ENCODE measurements around the gene SLAMF9.

GRCh38 chr1:159957824-159958268 is 3.8 kb upstream of the SLAMF9 start:
- no peak for TF ChIP-seq ZNF138 (CRISPR knock-in tag; conservative IDR thresholded peaks at IDR 0.05)
- no peak for TF ChIP-seq CTCF (IDR thresholded peaks at IDR 0.05)
- TF ChIP-seq PRDM15 (CRISPR knock-in tag; IDR thresholded peaks at IDR 0.05) = no peak
- TF ChIP-seq, protein P1, sequence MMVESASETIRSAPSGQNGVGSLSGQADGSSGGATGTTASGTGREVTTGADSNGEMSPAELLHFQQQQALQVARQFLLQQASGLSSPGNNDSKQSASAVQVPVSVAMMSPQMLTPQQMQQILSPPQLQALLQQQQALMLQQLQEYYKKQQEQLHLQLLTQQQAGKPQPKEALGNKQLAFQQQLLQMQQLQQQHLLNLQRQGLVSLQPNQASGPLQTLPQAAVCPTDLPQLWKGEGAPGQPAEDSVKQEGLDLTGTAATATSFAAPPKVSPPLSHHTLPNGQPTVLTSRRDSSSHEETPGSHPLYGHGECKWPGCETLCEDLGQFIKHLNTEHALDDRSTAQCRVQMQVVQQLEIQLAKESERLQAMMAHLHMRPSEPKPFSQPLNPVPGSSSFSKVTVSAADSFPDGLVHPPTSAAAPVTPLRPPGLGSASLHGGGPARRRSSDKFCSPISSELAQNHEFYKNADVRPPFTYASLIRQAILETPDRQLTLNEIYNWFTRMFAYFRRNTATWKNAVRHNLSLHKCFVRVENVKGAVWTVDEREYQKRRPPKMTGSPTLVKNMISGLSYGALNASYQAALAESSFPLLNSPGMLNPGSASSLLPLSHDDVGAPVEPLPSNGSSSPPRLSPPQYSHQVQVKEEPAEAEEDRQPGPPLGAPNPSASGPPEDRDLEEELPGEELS (CRISPR knock-in tag; IDR thresholded peaks at IDR 0.05) = no peak
- TF ChIP-seq, protein P2, sequence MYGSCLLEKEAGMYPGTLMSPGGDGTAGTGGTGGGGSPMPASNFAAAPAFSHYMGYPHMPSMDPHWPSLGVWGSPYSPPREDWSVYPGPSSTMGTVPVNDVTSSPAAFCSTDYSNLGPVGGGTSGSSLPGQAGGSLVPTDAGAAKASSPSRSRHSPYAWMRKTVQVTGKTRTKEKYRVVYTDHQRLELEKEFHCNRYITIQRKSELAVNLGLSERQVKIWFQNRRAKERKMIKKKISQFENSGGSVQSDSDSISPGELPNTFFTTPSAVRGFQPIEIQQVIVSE (CRISPR knock-in tag; IDR thresholded peaks at IDR 0.05; ENCODE audit: borderline replicate concordance) = no peak
- no peak for TF ChIP-seq ATF3 (CRISPR knock-in tag; conservative IDR thresholded peaks at IDR 0.05)
- no peak for TF ChIP-seq KAT7 (CRISPR knock-in tag; IDR thresholded peaks at IDR 0.05; ENCODE audit: borderline replicate concordance)
- no peak for TF ChIP-seq USF2 (CRISPR knock-in tag; IDR thresholded peaks at IDR 0.05)
- TF ChIP-seq, protein P3, sequence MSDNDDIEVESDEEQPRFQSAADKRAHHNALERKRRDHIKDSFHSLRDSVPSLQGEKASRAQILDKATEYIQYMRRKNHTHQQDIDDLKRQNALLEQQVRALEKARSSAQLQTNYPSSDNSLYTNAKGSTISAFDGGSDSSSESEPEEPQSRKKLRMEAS (CRISPR knock-in tag; IDR thresholded peaks at IDR 0.05) = no peak
- no peak for TF ChIP-seq ZNF121 (CRISPR knock-in tag; IDR thresholded peaks at IDR 0.05)
- TF ChIP-seq, protein P4, sequence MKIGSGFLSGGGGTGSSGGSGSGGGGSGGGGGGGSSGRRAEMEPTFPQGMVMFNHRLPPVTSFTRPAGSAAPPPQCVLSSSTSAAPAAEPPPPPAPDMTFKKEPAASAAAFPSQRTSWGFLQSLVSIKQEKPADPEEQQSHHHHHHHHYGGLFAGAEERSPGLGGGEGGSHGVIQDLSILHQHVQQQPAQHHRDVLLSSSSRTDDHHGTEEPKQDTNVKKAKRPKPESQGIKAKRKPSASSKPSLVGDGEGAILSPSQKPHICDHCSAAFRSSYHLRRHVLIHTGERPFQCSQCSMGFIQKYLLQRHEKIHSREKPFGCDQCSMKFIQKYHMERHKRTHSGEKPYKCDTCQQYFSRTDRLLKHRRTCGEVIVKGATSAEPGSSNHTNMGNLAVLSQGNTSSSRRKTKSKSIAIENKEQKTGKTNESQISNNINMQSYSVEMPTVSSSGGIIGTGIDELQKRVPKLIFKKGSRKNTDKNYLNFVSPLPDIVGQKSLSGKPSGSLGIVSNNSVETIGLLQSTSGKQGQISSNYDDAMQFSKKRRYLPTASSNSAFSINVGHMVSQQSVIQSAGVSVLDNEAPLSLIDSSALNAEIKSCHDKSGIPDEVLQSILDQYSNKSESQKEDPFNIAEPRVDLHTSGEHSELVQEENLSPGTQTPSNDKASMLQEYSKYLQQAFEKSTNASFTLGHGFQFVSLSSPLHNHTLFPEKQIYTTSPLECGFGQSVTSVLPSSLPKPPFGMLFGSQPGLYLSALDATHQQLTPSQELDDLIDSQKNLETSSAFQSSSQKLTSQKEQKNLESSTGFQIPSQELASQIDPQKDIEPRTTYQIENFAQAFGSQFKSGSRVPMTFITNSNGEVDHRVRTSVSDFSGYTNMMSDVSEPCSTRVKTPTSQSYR (CRISPR knock-in tag; IDR thresholded peaks at IDR 0.05) = no peak
- no peak for TF ChIP-seq ZNF671 (CRISPR knock-in tag; IDR thresholded peaks at IDR 0.05)
